SK-N-SH treated with all-trans-retinoic acid at 6 μM for 48 hours (cell line): ENCODE results near the gene RGMA.
"Not testable (repeated sequence)": the region's sequence is repeated elsewhere in the genome, so short reads cannot be mapped to it uniquely, and the experiment has no call there.

Experiments
- CREB5 ChIP-seq: fragments of 250-450 bp; sonication (Bioruptor Pico); IDR thresholded peaks from 2 replicates; pipeline ENCODE4 v1.5.1; 2020; ENCODE audit warnings: low read depth, mild to moderate bottlenecking, moderate library complexity
- CSRNP3 ChIP-seq: fragments of 250-450 bp; sonication (Bioruptor Pico); IDR thresholded peaks from 2 replicates; pipeline ENCODE4 v1.5.1; 2021; ENCODE audit warnings: mild to moderate bottlenecking, moderate library complexity
- ZFP30 ChIP-seq: fragments of 450-650 bp; formaldehyde crosslinking; IDR thresholded peaks from 2 replicates; pipeline ENCODE4 v1.5.0; 2022; ENCODE audit warnings: mild to moderate bottlenecking, moderate library complexity
- TF ChIP-seq, protein P1 (sequence below): fragments of 250-450 bp; sonication (Bioruptor Pico); IDR thresholded peaks from 2 replicates; pipeline ENCODE4 v1.5.0; 2020; ENCODE audit warnings: mild to moderate bottlenecking, moderate library complexity

- not testable (repeated sequence) for TF ChIP-seq ZFP30 (CRISPR knock-in tag); CREB5 (CRISPR knock-in tag); CSRNP3
- TF ChIP-seq, protein P1, sequence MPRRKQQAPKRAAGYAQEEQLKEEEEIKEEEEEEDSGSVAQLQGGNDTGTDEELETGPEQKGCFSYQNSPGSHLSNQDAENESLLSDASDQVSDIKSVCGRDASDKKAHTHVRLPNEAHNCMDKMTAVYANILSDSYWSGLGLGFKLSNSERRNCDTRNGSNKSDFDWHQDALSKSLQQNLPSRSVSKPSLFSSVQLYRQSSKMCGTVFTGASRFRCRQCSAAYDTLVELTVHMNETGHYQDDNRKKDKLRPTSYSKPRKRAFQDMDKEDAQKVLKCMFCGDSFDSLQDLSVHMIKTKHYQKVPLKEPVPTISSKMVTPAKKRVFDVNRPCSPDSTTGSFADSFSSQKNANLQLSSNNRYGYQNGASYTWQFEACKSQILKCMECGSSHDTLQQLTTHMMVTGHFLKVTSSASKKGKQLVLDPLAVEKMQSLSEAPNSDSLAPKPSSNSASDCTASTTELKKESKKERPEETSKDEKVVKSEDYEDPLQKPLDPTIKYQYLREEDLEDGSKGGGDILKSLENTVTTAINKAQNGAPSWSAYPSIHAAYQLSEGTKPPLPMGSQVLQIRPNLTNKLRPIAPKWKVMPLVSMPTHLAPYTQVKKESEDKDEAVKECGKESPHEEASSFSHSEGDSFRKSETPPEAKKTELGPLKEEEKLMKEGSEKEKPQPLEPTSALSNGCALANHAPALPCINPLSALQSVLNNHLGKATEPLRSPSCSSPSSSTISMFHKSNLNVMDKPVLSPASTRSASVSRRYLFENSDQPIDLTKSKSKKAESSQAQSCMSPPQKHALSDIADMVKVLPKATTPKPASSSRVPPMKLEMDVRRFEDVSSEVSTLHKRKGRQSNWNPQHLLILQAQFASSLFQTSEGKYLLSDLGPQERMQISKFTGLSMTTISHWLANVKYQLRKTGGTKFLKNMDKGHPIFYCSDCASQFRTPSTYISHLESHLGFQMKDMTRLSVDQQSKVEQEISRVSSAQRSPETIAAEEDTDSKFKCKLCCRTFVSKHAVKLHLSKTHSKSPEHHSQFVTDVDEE (CRISPR knock-in tag), result not testable (repeated sequence)
Observed at GRCh38 chr15:93039562-93040287, 49.3 kb downstream of the RGMA start.
